ENCODE data around the gene UBE2J2.

- no peak for TF ChIP-seq EZH2 (IDR thresholded peaks at IDR 0.05)
- TF ChIP-seq POLR2AphosphoS5 (IDR thresholded peaks at IDR 0.05; ENCODE audit: borderline replicate concordance, low read depth, low read length): no peak
- TF ChIP-seq FOXP2 (optimal IDR thresholded peaks at IDR 0.05; ENCODE audit: control extremely low read depth, extremely low read length, insufficient read depth): no peak
Measured at GRCh38 chr1:1218524-1219200, 55.0 kb downstream of the UBE2J2 start.
